ENCODE data around the gene THAP8. TPM values are rescaled to one million over a fixed set of nuclear protein-coding genes. Genes with fewer than 3 reads are reported as not detected.

THAP8 gene
- total RNA-seq, 1 experiment from 2014 or later: 5.4 TPM

DNA sequence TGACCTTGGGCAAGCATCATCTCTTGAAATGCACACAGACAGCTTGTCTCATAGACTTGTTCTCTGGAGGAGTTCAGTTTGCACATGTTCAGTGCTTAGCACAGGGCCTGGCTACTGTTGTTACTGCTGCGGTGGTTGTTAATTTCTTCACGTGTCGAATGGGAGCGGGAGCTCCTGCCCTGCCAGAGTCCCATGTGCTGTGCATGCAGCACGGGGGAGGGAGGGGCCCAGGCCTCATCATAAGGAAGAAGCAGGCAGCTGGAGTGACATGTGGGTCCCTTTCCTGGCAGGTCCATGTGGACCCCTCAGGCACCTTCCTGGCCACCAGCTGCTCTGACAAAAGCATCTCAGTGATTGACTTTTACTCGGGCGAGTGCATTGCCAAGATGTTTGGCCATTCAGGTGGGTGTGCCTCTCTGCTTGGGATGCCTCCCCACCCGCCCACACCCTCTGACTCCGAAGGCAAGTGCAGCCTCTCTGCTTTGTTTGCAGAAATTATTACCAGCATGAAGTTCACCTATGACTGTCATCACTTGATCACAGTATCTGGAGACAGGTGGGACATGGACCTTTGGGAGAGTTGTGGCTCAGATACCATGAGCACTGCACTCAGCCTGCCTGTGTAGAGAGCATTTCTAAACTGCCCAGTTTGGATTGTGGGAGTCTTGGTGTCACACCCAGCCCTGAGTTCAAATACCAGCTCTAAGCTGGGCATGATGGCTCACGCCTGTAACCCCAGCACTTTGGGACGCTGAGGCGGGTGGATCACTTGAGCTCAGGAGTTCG is 37.0 kb upstream of the THAP8 start:
- no peak for DNase-seq
- Histone ChIP-seq H3K18ac (ENCODE audit: insufficient read length, low read depth, low read length) (no peak overlapping the region), H3K4ac (ENCODE audit: low read depth, low read length) (no peak overlapping the region), H3K14ac (ENCODE audit: insufficient read depth, low read length) (no peak overlapping the region), H3K4me1 (ENCODE audit: insufficient read depth, low read length) (no peaks in the 10 kb centered on the region), H2AFZ (ENCODE audit: low read length) (no peak overlapping the region), H2BK120ac (ENCODE audit: low read depth, low read length, poor library complexity, severe bottlenecking) (no peak overlapping the region), H3K23me2 (ENCODE audit: insufficient read length, low read depth, low read length, poor library complexity, severe bottlenecking) (no peaks in the 10 kb centered on the region), H2AK5ac (ENCODE audit: insufficient read length, low read length) (no peak overlapping the region), H3K9ac (ENCODE audit: extremely low read depth, insufficient read length, low read length) (no peak overlapping the region), H3K27ac (ENCODE audit: insufficient read length, low read depth, low read length) (no peak overlapping the region), H2BK5ac (ENCODE audit: insufficient read length, low read length) (no peak overlapping the region), H2BK20ac (ENCODE audit: low read depth, low read length, poor library complexity, severe bottlenecking) (no peak overlapping the region), H4K20me1 (ENCODE audit: control insufficient read depth, insufficient read depth, insufficient read length) (no peaks in the 10 kb centered on the region), H3K56ac (ENCODE audit: insufficient read length, low read depth, low read length) (no peak overlapping the region), H3K27me3 (ENCODE audit: insufficient read depth, low read length) (no peaks in the 10 kb centered on the region), H3K79me1 (ENCODE audit: insufficient read depth, low read depth, low read length, poor library complexity, severe bottlenecking) (no peaks in the 10 kb centered on the region), H3K4me2 (ENCODE audit: insufficient read depth, insufficient read length, low read length) (no peak overlapping the region), H4K8ac (replicated peaks; ENCODE audit: insufficient read length, low read depth, low read length) (no peak overlapping the region), H2BK15ac (ENCODE audit: low read depth, low read length) (no peak overlapping the region), H3T11ph (ENCODE audit: low read length) (no peak overlapping the region), H4K91ac (ENCODE audit: insufficient read length, low read depth, low read length) (no peak overlapping the region), H3K9me3 (ENCODE audit: control insufficient read depth, low read depth, low read length) (no peaks in the 10 kb centered on the region), H4K5ac (ENCODE audit: insufficient read length, low read depth, low read length) (no peak overlapping the region), H3K23ac (ENCODE audit: insufficient read length, low read depth, low read length) (no peak overlapping the region), H3K79me2 (ENCODE audit: insufficient read depth, low read length) (no peaks in the 10 kb centered on the region), H2BK12ac (ENCODE audit: insufficient read length, low read depth, low read length) (no peak overlapping the region)
- no CpG with 5 or more reads among the region's 13 CpGs for WGBS (ENCODE audit: extremely low coverage, insufficient read length, low lambda C conversion rate)
- no peaks in the 10 kb centered on the region for H3K4me1 Mint-ChIP-seq
- TF ChIP-seq, protein P1, sequence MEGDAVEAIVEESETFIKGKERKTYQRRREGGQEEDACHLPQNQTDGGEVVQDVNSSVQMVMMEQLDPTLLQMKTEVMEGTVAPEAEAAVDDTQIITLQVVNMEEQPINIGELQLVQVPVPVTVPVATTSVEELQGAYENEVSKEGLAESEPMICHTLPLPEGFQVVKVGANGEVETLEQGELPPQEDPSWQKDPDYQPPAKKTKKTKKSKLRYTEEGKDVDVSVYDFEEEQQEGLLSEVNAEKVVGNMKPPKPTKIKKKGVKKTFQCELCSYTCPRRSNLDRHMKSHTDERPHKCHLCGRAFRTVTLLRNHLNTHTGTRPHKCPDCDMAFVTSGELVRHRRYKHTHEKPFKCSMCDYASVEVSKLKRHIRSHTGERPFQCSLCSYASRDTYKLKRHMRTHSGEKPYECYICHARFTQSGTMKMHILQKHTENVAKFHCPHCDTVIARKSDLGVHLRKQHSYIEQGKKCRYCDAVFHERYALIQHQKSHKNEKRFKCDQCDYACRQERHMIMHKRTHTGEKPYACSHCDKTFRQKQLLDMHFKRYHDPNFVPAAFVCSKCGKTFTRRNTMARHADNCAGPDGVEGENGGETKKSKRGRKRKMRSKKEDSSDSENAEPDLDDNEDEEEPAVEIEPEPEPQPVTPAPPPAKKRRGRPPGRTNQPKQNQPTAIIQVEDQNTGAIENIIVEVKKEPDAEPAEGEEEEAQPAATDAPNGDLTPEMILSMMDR (conservative IDR thresholded peaks at IDR 0.05): no peak
- no peak overlapping the region for H3K4me3 Mint-ChIP-seq
- no peaks in the 10 kb centered on the region for H3K9me3 Mint-ChIP-seq
- no peaks in the 10 kb centered on the region for H3K27me3 Mint-ChIP-seq (ENCODE audit: low read depth)
- H3K36me3 Mint-ChIP-seq (ENCODE audit: insufficient read depth in 1 of 3, low read depth in 3 of 3): peaks cover 45 to 89% (median 61%) of the 10 kb centered on the region in 3 experiments
- H3K27ac Mint-ChIP-seq: no peak overlapping the region
